Measurements from ENCODE around the gene SEMA7A. TPM values are rescaled to one million over a fixed set of nuclear protein-coding genes. Genes with fewer than 3 reads are reported as not detected.
A peak's percentile ranks its signal among the peaks of the same experiment; 100 is the strongest.

The SEMA7A gene
- total and polyA plus RNA-seq, 9 of the 15 experiments (the other 6 are each of a cell fraction or from before 2014, with no cell fraction given) = 0.04 to 8.2 (median 5.4) TPM; not detected in 1

DNA sequence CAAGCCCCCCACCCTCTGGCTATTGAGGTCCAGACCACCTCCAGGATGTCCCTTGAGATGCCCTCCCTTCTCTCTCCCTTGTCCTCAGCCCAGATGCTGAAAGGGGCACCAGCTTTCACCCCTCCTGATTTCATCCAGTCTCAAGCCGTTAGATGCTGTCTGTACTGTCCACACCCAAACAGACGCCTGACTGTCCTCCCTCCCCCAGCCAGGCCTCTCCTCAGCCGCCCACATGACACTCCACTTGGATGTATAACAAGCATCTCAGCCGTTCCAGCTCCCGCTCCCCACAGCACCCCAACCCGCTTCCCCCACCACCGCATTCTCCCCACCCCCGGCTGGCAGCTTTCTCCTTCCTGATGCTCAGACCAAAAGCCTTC, 41.3 kb downstream of the SEMA7A start (continued):
- TF ChIP-seq EP300 (IDR thresholded peaks at IDR 0.05; ENCODE audit: low read length) = peak; percentile 61

DNA sequence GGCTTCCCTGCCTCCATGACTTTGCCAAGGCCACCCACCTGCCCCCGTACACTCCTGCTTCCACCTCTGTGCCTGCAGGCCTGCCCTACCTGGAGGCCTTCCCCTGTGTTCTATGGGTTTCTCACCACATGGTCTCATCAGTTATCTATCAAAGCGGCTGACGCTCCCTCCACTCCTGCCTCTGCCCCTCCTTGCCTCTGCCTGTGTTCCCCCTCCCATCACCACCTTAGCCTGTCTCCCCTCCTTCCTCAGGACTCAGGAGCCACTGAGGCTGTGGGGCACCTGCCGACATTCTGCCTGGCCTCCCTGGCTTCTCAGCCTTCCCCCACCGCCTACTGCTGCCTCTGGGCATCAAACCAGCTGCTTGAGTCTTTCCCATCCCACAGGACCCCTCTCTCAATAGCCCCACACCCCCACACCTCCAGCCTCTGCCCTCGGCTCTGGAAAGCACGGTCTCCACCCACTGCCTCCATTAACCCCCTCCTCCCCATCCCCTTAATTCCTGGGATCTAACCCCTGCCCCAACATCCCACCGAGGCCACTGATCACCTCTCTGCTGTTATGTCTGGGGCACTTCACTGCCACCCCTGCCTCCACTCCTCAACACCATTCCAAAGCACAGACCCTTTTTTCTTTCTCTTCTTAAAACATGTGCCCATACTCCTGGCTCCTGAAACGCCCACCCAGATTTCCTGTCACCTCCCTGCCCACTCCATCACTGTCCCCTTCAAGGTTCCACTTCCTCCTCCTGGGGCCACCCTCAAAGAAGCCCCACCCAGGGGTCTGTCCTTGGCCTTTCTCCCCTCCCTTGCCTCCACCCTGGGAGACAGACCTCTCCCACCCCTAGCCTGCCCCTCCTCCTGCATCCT, 41.9 kb downstream of the SEMA7A start:
- in situ Hi-C loops (cut with MboI) = no loop called here
- Histone ChIP-seq H4K20me1 (replicated peaks; ENCODE audit: control insufficient read depth, insufficient read depth, low read length) (no peaks in the 10 kb centered on the region), H3K79me2 (ENCODE audit: control insufficient read depth, insufficient read depth, low read length) (no peaks in the 10 kb centered on the region), H3K36me3 (ENCODE audit: control insufficient read depth, insufficient read depth, low read length) (no peaks in the 10 kb centered on the region), H3K4me1 (replicated peaks in 1 of 2; ENCODE audit: control insufficient read depth in 2 of 2, insufficient read depth in 2 of 2, low read length in 2 of 2) (peaks cover 71 to 87% of the 10 kb centered on the region in 2 experiments), H3K9ac (ENCODE audit: insufficient read depth in 1 of 2, low read depth in 2 of 2, low read length in 2 of 2) (peak overlapping the region in 1 of 2 experiments; percentile 75; a peak in 3 of 4 replicates), H2AFZ (ENCODE audit: low read depth, low read length) (peak overlapping the region; percentile 59), H3K27ac (ENCODE audit: extremely low read depth, low read depth, low read length) (peak overlapping the region; percentile 15; the same call in 1 of the 3 replicates), H3K4me2 (ENCODE audit: insufficient read depth, low read length) (peak overlapping the region; percentile 54), H3K4me3 (no peak overlapping the region), H3K27me3 (ENCODE audit: control insufficient read depth in 2 of 2, insufficient read depth in 2 of 2, low read length in 2 of 2) (no peaks in the 10 kb centered on the region), H3K9me1 (ENCODE audit: control insufficient read depth, insufficient read depth, low read length) (no peaks in the 10 kb centered on the region), H3K9me3 (replicated peaks; ENCODE audit: control insufficient read depth, insufficient read depth, low read depth, low read length) (no peaks in the 10 kb centered on the region)
- FAIRE-seq = no peak
- 38% methylated on average over 8 of the region's 9 CpGs for WGBS (ENCODE audit: insufficient coverage, low coverage, missing lambda C conversion rate)
- ChIA-PET CTCF (ENCODE audit: low intra/inter-chr PET ratio) (no interaction called here), POLR2A (interaction anchor here (0.6 to 1.0 kb wide), 3 partner anchors 9 to 153 kb away, joined by 3 to 4 read pairs (median 3); no protein-coding TSS in a partner anchor)
- intact Hi-C loops (cut with micrococcal nuclease) = no loop called here
- ATAC-seq = no peak
- DNase-seq (ENCODE audit: extremely low read depth in 1 of 4, low spot score in 3 of 4) = no peak
- BruUV-seq (replicated peaks) = no TSS peak
- TF ChIP-seq, protein P1, sequence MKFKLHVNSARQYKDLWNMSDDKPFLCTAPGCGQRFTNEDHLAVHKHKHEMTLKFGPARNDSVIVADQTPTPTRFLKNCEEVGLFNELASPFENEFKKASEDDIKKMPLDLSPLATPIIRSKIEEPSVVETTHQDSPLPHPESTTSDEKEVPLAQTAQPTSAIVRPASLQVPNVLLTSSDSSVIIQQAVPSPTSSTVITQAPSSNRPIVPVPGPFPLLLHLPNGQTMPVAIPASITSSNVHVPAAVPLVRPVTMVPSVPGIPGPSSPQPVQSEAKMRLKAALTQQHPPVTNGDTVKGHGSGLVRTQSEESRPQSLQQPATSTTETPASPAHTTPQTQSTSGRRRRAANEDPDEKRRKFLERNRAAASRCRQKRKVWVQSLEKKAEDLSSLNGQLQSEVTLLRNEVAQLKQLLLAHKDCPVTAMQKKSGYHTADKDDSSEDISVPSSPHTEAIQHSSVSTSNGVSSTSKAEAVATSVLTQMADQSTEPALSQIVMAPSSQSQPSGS (CRISPR knock-in tag; IDR thresholded peaks at IDR 0.05) = no peak
- TF ChIP-seq, protein P2, sequence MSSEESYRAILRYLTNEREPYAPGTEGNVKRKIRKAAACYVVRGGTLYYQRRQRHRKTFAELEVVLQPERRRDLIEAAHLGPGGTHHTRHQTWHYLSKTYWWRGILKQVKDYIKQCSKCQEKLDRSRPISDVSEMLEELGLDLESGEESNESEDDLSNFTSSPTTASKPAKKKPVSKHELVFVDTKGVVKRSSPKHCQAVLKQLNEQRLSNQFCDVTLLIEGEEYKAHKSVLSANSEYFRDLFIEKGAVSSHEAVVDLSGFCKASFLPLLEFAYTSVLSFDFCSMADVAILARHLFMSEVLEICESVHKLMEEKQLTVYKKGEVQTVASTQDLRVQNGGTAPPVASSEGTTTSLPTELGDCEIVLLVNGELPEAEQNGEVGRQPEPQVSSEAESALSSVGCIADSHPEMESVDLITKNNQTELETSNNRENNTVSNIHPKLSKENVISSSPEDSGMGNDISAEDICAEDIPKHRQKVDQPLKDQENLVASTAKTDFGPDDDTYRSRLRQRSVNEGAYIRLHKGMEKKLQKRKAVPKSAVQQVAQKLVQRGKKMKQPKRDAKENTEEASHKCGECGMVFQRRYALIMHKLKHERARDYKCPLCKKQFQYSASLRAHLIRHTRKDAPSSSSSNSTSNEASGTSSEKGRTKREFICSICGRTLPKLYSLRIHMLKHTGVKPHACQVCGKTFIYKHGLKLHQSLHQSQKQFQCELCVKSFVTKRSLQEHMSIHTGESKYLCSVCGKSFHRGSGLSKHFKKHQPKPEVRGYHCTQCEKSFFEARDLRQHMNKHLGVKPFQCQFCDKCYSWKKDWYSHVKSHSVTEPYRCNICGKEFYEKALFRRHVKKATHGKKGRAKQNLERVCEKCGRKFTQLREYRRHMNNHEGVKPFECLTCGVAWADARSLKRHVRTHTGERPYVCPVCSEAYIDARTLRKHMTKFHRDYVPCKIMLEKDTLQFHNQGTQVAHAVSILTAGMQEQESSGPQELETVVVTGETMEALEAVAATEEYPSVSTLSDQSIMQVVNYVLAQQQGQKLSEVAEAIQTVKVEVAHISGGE (CRISPR knock-in tag; IDR thresholded peaks at IDR 0.05) = peak in 1 of 3 experiments; percentile 18; a peak in 1 of 6 replicates
- no peak for TF ChIP-seq ETV6 (IDR thresholded peaks at IDR 0.05; ENCODE audit: borderline replicate concordance in 1 of 2, low read depth in 2 of 2, low read length in 1 of 2)
- TF ChIP-seq ETV6 (CRISPR knock-in tag; IDR thresholded peaks at IDR 0.05; ENCODE audit: borderline replicate concordance) = 0 out of 2 replicates have a peak, but pooled peaks have one; percentile 33
- TF ChIP-seq, protein P3, sequence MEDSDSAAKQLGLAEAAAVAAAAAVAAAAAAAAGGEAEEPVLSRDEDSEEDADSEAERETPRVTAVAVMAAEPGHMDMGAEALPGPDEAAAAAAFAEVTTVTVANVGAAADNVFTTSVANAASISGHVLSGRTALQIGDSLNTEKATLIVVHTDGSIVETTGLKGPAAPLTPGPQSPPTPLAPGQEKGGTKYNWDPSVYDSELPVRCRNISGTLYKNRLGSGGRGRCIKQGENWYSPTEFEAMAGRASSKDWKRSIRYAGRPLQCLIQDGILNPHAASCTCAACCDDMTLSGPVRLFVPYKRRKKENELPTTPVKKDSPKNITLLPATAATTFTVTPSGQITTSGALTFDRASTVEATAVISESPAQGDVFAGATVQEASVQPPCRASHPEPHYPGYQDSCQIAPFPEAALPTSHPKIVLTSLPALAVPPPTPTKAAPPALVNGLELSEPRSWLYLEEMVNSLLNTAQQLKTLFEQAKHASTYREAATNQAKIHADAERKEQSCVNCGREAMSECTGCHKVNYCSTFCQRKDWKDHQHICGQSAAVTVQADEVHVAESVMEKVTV (CRISPR knock-in tag; IDR thresholded peaks at IDR 0.05) = no peak
- no peak for TF ChIP-seq EP400 (IDR thresholded peaks at IDR 0.05)
- TF ChIP-seq NR1H2 (CRISPR knock-in tag; IDR thresholded peaks at IDR 0.05) = no peak
- TF ChIP-seq, protein P4, sequence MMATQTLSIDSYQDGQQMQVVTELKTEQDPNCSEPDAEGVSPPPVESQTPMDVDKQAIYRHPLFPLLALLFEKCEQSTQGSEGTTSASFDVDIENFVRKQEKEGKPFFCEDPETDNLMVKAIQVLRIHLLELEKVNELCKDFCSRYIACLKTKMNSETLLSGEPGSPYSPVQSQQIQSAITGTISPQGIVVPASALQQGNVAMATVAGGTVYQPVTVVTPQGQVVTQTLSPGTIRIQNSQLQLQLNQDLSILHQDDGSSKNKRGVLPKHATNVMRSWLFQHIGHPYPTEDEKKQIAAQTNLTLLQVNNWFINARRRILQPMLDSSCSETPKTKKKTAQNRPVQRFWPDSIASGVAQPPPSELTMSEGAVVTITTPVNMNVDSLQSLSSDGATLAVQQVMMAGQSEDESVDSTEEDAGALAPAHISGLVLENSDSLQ (IDR thresholded peaks at IDR 0.05) = peak; percentile 55
- no peak for TF ChIP-seq ZBTB7A (IDR thresholded peaks at IDR 0.05; ENCODE audit: borderline replicate concordance, control insufficient read depth, low read depth, low read length)

Data from K562 (cell line).